CD4-positive, alpha-beta memory T cell (primary cell): ENCODE measurements around the gene ADAM30. TPM values are rescaled to one million over a fixed set of nuclear protein-coding genes. Genes with fewer than 3 reads are reported as not detected.
"Not testable (repeated sequence)": the region's sequence is repeated elsewhere in the genome, so short reads cannot be mapped to it uniquely, and the experiment has no call there.

Experiments
- CTCF ChIA-PET: fragments of 350-600 bp; sonication (Branson Sonifier 250); formaldehyde crosslinking; loops from one replicate; lab custom pipeline; 2021; ENCODE audit warnings: inconsistent platforms; ENCODE audit not compliant: partially characterized antibody; lab: Charles Lee
- POLR2A ChIA-PET: fragments of 350-600 bp; sonication (Branson Sonifier 250); formaldehyde crosslinking; loops from one replicate; lab custom pipeline; 2021; ENCODE audit not compliant: partially characterized antibody; lab: Charles Lee
- DNase-seq, 5 donors: peaks; one replicate each; pipeline versions ENCODE4 v3.0.0 to v3.0.0-alpha.2; 2020 to 2022; ENCODE audit warnings: mixed read lengths in 1 of 5
- H3K27ac ChIP-seq: one replicate; pipeline ENCODE4 v1.7.0; 2013; ENCODE audit warnings: low read depth, low read length
- H3K27me3 ChIP-seq: 2 replicates; pipeline ENCODE4 v1.7.0; 2013; ENCODE audit warnings: mild to moderate bottlenecking, low read length, moderate library complexity; ENCODE audit not compliant: insufficient read depth
- H3K36me3 ChIP-seq: 2 replicates; pipeline ENCODE4 v1.7.0; 2013; ENCODE audit warnings: mild to moderate bottlenecking, low read length, moderate library complexity; ENCODE audit not compliant: insufficient read depth
- H3K4me1 ChIP-seq: 2 replicates; pipeline ENCODE4 v1.7.0; 2013; ENCODE audit warnings: mild to moderate bottlenecking, low read length, moderate library complexity; ENCODE audit not compliant: insufficient read depth
- H3K4me3 ChIP-seq, 2 donors: one replicate each; pipeline ENCODE4 v1.7.0; 2013; ENCODE audit warnings: low read length in 2 of 2, mild to moderate bottlenecking in 1 of 2
- H3K9me3 ChIP-seq, 2 donors: one replicate each; pipeline ENCODE4 v1.7.0; 2013; ENCODE audit warnings: low read length in 2 of 2, control low read depth in 1 of 2; ENCODE audit not compliant: control insufficient read depth in 1 of 2
- H3K27ac Mint-ChIP-seq, 7 donors: one replicate each; pipeline ENCODE4 v1.8.0; 2020 to 2021; ENCODE audit warnings: mixed read lengths in 7 of 7, mild to moderate bottlenecking in 6 of 7, inconsistent platforms in 3 of 7, moderate library complexity in 3 of 7
- H3K27me3 Mint-ChIP-seq, 2 donors: one replicate each; pipeline ENCODE4 v1.8.0; 2020 to 2021; ENCODE audit warnings: mixed read lengths in 2 of 2
- H3K36me3 Mint-ChIP-seq, 2 donors: one replicate each; pipeline ENCODE4 v1.8.0; 2020 to 2021; ENCODE audit warnings: mixed read lengths in 2 of 2, inconsistent platforms in 1 of 2, mild to moderate bottlenecking in 1 of 2
- H3K4me1 Mint-ChIP-seq, 4 donors: one replicate each; pipeline ENCODE4 v1.8.0; 2020 to 2021; ENCODE audit warnings: mixed read lengths in 4 of 4, mild to moderate bottlenecking in 1 of 4
- H3K4me3 Mint-ChIP-seq, 8 donors: one replicate each; pipeline ENCODE4 v1.8.0; 2020 to 2021; ENCODE audit warnings: mixed read lengths in 8 of 8, mild to moderate bottlenecking in 7 of 8, moderate library complexity in 6 of 8, inconsistent platforms in 3 of 8
- H3K9me3 Mint-ChIP-seq, 8 donors: one replicate each; pipeline ENCODE4 v1.8.0; 2020 to 2021; ENCODE audit warnings: mixed read lengths in 8 of 8, mild to moderate bottlenecking in 5 of 8, inconsistent platforms in 3 of 8, moderate library complexity in 1 of 8
- intact Hi-C: fragments of 100-400 bp; cut with micrococcal nuclease; formaldehyde crosslinking; loops from one replicate; pipeline ENCODE4 v1.15.1; 2023
- polyA plus RNA-seq, 2 donors: library from polyadenylated mRNA; unstranded; fragments of 300-500 nt; fragmentation: Illumina TruSeq; gene quantifications; one replicate each; pipeline ENCODE4 v1.2.3, GENCODE V29; 2021
- total RNA-seq, 2 experiments: library from RNA; stranded (reverse); gene quantifications; one replicate each; pipeline ENCODE4 v1.2.3, GENCODE V29; 2021

Gene ADAM30
- total and polyA plus RNA-seq, 4 experiments from 2014 or later = not detected

DNA sequence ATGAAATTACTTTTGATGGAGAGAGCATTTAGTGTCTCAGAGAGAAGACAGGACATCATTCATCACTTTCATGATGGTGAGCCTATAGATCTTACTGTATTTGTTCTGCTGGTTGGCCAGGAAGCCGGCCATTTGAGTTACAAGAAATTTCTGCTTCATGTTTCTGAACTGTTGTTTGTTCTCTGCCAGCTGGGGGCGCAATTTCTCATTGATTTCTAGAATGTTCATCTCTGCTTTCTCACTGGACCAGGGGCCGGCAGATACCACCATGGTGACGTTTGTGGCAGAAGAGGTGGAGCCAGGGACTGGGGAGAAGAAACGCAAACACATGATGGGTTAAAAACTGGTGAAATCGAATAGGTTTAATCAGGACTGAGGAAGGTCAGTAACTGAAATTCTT, 52.1 kb downstream of the ADAM30 start:
- H3K36me3 Mint-ChIP-seq, H3K27ac Mint-ChIP-seq, H3K36me3 ChIP-seq, H3K4me1 Mint-ChIP-seq, H3K9me3 Mint-ChIP-seq, H3K9me3 ChIP-seq, H3K4me3 ChIP-seq, POLR2A ChIA-PET, H3K27ac ChIP-seq, CTCF ChIA-PET, DNase-seq, H3K27me3 Mint-ChIP-seq, H3K4me1 ChIP-seq, H3K4me3 Mint-ChIP-seq, H3K27me3 ChIP-seq, intact Hi-C loops: not testable (repeated sequence)

Other genes starting within 250 kb of the ADAM30 start
- gene ZNF697, start 248.2 kb downstream of the ADAM30 start, total RNA-seq = under 1 TPM; 0.06 to 0.22 TPM
- not detected for gene ZNF697, start 248.2 kb downstream of the ADAM30 start, polyA plus RNA-seq
- gene PHGDH, start 184.6 kb downstream of the ADAM30 start, total RNA-seq = 1 to 10 TPM; 1.5 to 3.1 TPM
- gene PHGDH, start 184.6 kb downstream of the ADAM30 start, polyA plus RNA-seq = 1 to 10 TPM; 2.7 to 2.8 TPM
- gene HMGCS2, start 127.6 kb downstream of the ADAM30 start, total RNA-seq = not detected
- not detected for gene HMGCS2, start 127.6 kb downstream of the ADAM30 start, polyA plus RNA-seq
- under 1 TPM in 1 of 2 experiments, not detected in 1; 0.25 TPM for gene REG4, start 85.1 kb downstream of the ADAM30 start, total RNA-seq
- gene REG4, start 85.1 kb downstream of the ADAM30 start, polyA plus RNA-seq = under 1 TPM in 1 of 2 donors, not detected in 1; 0.18 TPM
- 10 to 100 TPM; 58.7 to 61.3 TPM for gene NOTCH2, start 173.1 kb upstream of the ADAM30 start, total RNA-seq
- gene NOTCH2, start 173.1 kb upstream of the ADAM30 start, polyA plus RNA-seq = 10 to 100 TPM; 11.1 to 27.9 TPM